AML-193 (cell line): ENCODE measurements around the gene CLEC2L.
A peak's percentile ranks its signal among the peaks of the same experiment; 100 is the strongest.
"Not testable (repeated sequence)": the region's sequence is repeated elsewhere in the genome, so short reads cannot be mapped to it uniquely, and the experiment has no call there.

Experiments
- DNase-seq, 2 experiments: peaks; one replicate each; lab custom pipeline; 2025; lab: John Stamatoyannopoulos, UW

The CLEC2L gene

GRCh38 chr7:139523968-139524815 is 707 bp downstream of the CLEC2L start:
- no peak for DNase-seq

DNA sequence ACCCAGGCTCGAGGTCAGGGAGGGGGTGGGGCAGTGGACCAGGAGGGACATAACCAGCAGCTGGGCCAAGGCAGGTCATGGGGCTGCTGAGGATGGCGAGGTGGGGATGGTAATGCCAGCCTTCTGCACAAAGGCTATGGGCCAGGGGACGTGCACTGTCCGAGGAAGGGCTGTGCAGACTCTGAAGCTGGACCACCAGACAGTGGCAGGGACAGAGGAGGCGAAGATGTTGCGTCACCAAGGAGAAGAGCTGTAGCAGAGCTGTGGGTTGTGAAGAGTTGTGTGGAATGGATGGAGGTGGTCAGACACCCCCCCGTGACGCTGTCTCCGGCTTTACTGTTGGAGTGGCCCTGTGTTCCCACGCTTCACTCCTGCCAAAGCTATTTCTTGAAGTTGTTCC is 1.8 kb downstream of the CLEC2L start:
- no peak for DNase-seq

- DNase-seq: no peak
These were observed 2.3 kb downstream of the CLEC2L start for GRCh38 chr7:139525750-139526149.

- no peak for DNase-seq
These were observed 3.4 kb downstream of the CLEC2L start for GRCh38 chr7:139526578-139527544.

DNA sequence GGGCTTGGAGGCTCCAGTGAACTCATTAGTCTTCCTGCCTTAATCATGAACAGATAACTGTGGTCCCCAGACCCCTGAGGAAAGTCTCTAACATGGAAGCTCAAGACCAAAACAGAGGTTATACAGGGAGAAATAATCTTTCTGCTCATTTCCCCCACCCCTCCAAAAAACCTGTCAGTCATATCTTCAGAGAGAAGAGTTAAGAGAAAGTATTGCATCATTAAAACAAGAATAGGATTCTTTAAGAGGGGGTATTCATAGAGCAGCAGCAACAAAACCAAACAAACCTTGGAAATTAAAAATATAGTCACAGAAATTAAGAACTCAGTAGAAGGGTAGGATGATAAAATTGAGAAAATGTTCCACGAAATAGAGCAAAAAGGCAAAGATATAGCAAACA is 7.6 kb downstream of the CLEC2L start:
- DNase-seq: no peak

DNA sequence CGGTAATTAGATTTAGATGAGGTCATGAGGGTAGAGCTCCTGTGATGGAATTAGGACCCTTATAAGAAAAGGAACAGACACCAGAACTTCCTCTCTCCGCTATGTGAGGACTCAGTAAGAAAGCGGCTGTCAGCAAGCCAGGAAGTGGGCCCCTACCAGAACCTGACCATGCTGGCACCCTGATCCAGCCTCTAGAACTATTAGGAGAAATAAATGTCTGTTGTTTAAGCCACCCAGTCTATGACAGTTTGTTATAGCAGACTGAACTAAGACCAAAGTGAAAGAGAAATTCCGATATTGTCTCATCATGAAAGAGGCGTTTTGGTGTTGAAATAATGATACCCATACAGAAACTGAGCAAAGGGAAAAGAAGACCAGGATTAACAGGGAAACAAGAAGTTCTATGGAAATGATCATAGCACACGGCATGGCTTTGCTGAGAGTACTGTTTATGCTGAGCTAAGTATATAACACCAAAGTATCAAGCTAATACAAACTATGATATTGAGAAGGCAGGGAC is 9.2 kb downstream of the CLEC2L start:
- no peak for DNase-seq

GRCh38 chr7:139534096-139534495 is 10.6 kb downstream of the CLEC2L start:
- DNase-seq: no peak

DNA sequence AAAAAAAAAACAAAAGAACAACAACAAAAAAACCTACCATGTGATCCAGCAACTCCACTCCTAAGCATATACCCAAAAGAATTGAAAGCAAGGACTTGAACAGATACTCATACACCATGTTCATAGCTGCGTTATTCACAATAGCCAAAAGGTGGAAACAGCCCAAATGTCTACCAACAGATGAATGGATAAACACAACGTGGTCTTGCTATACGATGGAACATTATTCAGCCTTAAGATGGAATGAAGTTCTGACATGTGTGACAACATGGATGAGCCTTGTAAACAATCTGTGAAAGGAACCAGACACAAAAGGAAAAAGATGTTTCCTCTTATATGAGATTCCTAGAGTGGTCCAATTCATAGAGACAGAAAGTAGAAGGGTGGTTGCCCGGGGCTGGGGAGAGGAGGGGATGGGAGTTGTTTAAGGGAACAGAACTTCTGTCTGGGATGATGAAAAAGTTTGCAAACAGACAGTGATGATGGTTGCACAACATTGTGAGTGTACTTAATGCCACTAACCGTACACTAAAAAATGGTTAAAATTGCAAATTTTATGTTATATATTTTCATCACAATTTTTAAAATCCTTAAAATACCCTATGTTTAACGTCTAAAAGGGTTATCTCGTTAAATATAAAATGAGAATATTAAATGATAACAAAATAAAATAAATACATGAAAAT is 11.6 kb downstream of the CLEC2L start:
- no peak for DNase-seq

DNA sequence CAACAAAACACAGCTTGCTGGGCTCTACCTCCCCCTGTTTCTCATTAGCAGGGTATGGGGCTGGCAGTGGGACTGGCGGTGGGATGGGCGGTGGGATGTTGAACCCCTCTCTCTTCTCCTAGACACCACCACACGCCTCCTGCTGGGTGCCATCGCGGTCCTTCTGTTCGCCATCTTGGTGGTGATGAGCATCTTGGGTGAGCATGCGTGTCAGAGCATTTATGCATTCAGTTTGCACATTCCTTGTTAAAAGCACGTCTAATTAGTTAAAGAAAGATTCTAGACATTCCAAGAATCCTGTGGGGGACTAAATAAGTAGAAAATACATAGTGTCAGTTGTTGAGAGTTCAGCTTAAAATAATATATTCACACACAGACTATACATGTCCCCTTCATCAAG is 12.7 kb downstream of the CLEC2L start:
- DNase-seq: no peak

- DNase-seq: no peak
These were observed 15.6 kb downstream of the CLEC2L start for GRCh38 chr7:139538881-139539635.

- DNase-seq: no peak
These were observed 16.7 kb downstream of the CLEC2L start for GRCh38 chr7:139540203-139540602.

DNA sequence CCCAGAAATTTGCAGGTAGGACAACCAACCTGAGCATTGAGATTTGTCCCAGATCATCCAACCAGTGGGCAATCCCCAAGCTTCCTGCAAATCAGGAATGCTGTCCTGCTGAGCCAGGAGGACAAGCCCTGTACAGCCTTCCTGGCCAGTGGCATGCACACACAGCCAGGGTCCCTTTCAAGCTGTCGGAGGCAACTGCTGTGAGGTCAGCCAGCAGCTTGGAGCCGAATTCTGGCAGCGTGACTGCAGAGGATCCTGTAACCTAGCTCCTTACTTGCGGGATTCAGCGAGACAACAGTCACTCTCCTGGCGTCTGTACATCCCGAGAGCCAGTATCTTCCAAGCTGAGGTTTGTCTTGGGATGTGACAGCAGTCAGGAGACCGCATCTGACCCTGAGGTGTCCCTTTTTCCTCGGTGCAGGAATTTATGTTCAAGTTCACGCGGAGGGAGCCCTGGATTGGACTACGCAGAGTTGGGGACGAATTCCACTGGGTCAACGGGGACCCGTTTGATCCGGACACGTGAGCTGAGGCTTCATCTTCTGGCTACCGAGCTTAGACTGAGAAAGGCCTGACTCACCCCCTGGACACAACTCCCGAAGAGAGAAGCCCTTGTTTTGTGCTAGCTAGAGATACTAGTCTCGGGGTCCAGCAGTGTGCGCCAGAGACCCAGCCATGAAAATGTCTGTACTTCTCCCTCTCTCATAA is 18.3 kb downstream of the CLEC2L start:
- DNase-seq: no peak

GRCh38 chr7:139542308-139543151 is 19.0 kb downstream of the CLEC2L start:
- DNase-seq: no peak

DNA sequence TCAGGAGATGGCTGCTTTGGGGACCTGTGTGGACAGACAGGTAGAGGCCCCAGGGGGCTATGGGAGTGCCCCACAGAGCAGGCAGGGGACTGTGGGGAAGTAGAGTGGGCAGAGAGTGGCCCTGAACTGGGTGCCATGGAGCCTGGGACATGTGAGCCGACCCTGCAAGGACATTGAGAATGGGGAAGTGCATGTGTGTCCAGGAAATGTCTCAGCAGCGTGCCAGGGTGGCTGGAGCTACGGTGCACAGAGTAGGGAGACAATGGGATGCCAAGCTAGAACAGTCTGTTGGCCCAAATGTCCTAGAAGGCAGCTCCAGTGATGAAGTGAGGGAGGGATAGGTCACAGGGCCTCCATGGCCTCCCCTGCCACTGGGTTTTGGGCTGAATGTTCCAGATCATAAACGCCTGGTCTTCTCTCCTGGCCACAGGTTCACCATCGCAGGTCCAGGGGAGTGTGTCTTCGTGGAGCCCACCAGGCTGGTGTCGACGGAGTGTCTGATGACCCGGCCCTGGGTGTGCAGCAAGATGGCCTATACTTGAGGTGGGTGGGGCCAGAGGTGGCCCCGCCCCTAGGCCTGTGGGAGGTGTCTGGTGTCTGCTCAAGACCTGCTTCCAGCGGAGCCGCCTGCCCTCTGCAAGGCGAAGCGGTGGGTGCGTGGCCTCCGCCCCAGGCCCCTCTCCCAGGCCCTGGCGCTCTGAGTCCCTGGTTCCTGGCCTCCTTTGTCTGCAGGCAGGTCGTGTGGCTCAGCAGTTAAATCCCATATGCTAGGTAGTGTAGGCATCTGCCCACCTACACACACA is 20.5 kb downstream of the CLEC2L start:
- peak in 1 of 2 experiments; percentile 13 for DNase-seq

DNA sequence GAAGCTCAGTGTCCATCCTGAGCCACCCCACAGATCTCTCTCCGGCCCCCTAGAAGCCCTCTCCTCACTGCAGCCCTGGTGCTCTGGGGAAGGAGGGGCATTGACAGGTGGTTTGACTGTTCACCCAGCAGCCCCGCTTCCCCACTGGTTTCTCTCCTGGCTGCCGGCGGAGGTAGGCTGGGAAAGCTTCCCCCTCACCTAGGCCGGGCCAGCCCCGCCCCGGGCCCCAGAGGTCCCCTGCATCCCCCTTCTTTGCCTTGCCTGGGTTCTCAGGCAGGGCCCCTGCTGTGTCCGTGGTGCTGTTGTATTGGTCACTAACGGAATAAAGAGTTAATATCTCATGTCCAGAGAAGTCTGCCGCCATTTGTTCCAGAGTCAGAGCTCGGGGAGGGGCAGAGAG is 21.2 kb downstream of the CLEC2L start:
- DNase-seq: no peak

GRCh38 chr7:139548302-139549028 is 25.0 kb downstream of the CLEC2L start:
- no peak for DNase-seq

DNA sequence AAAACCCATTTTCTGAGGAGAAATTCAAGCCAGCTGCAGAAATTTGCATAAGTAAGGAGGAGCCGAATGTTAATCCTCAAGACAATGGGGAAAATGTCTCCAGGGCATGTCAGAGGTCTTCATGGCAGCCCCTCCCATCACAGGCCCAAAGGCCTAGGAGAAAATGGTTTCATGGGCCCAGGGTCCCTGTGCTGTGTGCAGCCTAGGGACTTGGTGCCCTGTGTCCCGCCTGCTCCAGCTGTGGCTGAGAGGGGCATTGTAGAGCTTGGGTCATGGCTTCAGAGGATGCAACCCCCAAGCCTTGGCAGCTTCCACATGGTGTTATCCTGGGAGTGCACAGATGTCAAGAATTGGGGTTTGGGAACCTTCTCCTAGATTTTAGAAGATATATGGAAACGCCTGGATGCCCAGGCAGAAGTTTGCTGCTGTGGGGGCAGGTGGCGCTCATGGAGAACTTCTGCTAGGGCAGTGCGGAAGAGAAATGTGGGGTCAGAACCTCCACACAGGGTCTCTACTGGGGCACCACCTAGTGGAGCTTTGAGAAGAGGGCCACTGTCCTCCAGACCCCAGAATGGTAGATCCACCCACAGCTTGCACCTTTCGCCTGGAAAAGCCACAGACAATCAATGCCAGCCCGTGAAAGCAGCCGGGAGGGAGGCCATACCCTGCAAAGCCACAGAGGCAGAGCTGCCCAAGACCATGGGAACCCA is 30.7 kb downstream of the CLEC2L start:
- not testable (repeated sequence) for DNase-seq
